ENCODE data around the gene PSMB7.

DNA sequence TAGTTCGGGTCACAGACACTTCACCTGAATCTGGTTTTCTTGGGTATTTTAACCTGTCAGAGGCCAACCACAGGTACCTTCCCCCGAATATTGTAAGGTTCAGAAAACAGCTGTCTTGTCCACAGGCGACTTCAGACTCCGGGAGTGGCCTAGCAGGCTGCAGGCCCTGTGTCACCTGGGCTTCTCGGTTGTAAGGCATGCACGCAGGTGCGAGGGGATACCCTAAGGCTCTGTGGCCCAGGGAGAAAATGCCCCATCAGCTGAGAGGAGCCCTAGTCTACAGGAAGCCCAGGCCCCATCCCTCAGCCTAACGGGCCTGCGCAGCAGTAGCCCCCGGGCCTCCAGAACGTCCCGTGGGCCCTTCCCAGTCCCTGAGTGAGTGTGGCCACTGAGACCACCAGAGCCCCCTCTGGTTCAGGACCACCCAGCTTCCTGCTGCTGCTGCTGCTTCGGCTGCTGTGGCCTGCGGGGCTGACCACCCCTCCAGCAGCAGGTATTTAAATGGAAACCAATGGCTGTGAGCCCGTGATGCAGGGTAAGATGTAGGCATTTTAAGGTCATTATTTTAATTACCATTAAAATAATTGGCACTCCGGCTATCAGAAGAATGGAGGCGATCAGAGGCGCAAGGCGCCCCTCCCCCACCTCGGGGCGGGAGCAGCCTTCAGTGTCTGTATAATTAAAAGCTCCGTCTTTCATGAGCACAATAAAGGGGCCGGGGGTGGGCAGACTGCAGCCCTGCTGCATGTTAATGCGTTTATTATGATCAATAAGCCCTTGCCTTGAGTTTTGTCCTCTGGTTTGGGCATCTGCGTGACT, 65.4 kb downstream of the PSMB7 start:
- TF ChIP-seq, protein P1, sequence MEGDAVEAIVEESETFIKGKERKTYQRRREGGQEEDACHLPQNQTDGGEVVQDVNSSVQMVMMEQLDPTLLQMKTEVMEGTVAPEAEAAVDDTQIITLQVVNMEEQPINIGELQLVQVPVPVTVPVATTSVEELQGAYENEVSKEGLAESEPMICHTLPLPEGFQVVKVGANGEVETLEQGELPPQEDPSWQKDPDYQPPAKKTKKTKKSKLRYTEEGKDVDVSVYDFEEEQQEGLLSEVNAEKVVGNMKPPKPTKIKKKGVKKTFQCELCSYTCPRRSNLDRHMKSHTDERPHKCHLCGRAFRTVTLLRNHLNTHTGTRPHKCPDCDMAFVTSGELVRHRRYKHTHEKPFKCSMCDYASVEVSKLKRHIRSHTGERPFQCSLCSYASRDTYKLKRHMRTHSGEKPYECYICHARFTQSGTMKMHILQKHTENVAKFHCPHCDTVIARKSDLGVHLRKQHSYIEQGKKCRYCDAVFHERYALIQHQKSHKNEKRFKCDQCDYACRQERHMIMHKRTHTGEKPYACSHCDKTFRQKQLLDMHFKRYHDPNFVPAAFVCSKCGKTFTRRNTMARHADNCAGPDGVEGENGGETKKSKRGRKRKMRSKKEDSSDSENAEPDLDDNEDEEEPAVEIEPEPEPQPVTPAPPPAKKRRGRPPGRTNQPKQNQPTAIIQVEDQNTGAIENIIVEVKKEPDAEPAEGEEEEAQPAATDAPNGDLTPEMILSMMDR (IDR thresholded peaks at IDR 0.05), result no peak
- no peak for TF ChIP-seq ZFX (IDR thresholded peaks at IDR 0.05; ENCODE audit: borderline replicate concordance)
